T-helper 1 cell (primary cell): ENCODE measurements around the gene R3HDML.

Experiments used
- DNase-seq, 5 donors: peaks; one replicate each; pipeline ENCODE4 v3.0.0-alpha.2; 2012 to 2020

Gene R3HDML

DNA sequence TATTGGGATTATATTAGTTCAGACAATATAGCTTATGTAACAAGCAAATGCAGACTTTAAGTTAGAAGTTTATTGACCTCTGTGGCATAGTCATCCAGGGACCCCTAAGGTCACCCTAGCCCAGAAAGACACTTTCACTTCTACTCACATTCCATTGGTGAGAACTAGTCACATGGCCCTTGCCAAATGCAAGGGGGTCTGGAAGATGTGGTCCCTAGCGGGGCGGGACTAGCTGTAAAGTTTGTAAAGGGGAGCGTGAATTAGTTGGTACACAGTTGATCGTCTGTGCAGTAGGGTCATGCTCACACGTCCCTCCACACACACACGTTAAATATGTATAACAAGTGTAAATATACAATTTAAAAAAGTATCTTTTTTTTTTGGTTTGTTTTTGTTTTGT, 27.9 kb downstream of the R3HDML start:
- no peak for DNase-seq

DNA sequence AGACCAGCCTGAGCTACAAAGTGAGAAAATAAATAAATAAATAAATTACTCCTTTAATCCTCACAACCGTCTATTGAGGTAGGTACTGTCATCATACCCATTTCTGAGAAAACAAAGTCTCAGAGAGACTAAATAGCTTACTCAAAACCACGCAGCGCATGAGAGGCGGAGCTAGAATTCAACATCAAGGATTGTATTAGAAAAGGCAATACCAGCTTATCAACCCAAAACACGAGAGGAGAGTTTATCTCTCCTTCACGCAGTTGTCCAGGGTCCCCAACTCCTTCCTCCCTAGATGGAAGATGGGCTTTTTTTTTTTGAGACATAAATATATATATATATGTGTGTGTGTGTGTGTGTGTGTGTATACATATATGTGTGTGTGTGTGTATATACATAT, 30.9 kb downstream of the R3HDML start:
- no peak for DNase-seq

DNA sequence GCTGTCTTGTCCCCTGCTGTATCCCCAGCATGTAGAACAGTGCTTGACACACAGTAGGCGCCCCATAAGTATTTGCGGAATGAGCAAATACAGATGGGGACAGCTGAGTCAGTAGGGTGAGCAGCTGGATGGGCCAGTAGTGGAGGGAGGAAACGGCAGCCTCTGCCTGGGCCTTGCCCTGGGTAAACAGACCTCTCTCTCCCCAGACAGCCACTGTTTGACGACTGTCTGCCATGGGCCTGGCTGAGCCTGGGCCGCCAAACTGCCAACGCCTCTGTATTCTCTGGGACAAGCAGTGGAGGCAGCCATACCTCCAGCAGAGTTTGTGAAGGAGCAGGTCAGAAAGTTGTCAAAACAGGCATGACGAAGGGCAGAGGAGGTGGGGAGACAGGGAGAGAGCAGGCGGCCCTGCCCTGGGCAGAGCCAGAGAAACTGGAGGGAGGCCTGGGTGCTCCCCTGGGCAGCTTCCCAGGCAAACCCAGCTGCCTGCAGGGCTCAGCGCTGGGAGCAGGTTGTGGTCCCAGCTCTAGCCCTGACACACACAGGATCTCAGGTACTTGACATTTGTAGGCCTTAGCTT, 33.9 kb downstream of the R3HDML start:
- DNase-seq: no peak

DNA sequence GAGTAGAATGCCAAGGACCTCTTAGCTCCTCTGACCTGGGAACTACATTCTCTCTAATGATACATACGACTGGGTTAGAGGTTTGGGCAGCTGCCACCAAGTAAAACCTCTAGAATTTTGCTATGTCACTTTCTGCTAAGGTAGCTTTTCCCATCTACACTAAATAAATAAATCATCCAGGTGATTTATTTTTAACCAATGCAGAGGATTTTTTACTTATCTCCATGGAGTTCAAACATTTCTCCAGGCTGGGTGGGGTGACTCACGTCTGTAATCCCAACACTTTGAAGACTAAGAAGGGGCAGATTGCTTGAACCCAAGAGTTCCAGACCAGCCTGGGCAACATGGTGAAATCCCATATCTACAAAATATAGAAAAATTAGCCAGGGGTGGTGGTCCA, 45.8 kb downstream of the R3HDML start:
- no peak for DNase-seq

DNA sequence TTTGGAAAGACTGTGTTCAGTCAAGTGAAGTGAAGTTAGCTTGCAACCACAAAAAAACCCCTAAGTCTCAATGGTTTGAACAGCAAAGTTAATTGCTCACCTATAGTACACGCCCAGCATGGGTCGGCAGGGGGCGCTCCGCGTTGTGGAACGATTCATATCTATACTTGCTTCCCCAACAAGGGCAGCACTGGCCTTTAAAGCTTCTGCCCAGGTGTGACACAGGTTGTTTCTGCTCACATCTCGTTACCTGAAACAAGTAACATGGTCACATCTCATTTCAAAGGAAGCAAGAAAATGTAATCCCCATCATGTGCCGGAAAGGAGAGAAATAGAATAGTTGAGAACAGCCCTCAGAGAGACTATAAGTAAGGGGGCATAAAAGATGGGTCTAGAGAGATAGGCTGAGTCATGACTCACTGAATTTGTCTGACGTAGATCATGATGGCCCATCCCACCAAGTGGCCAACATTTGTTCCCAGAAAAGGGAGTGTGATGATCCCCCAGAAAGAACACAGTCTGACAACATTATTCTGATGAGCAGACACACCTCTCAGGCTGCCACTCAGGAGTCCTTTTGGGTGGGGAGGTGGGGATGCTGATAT, 47.7 kb downstream of the R3HDML start:
- DNase-seq: peak; percentile 54 to 79 (median 63)

DNA sequence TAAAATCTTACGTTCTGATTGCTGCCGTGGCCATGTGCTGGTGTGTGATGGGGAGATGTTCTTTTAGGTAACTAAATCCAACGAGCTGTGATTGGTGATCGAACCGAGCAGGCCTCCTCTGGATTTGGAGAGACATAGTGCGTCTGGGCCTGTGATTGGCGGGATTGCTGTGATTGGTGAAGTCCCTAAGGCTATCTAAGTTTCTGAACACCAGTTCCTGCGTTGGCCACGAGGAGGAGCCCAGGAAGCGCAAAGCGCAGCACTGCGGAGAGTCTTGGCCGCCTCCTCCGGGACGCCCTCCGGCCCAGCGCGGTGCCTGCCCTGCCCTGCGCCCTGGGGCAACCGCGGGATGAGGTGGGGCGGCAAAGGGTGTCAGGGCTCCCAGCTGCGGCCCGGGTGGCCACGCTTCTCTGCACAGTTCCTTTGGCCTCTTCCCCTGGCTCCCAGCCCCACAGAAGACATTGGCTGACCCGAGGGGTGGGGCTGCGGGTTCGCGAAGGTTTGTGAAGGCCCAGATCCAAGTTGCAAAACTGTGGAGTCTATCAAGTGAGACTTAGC, 51.7 kb downstream of the R3HDML start:
- DNase-seq: peak; percentile 21 to 61 (median 29)

DNA sequence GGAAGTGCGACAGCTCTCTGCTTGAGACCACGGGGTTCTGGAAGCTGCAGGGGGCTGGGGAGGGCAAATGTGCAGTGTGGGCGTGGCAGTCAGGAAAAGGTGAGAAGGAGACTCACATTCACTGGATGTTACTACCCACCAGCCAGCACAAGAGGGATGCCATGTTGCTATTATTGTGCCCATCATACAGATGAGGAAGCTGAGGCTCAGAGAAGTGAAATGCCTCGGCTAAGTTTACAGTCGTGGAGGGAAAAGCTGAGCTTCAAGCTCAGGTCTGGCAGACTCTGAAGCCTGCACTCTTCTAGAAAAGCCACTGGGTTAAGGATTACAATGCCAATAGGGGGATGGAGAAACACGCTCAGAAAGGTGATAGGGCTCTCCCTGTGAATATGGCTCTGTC, 53.0 kb downstream of the R3HDML start:
- no peak for DNase-seq

DNA sequence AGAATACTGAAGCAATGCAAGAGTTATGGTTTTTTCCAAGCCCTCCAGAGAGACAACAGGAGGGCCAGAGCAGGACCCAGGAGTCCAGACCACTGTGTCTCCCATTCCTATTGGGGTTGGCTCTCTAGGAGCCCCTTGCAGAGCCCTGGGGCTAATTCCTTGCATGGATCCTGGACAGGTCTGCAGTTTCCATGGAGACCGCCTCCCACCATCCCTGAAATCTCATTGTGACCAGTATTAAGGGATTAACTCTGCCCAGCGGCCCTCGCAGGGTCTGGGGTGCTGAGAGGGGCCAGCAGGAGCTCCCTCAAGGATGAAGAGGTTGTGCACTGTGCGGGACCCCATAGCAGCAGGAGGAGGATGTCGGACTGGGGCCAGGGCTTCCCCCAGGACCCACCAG, 53.4 kb downstream of the R3HDML start:
- DNase-seq: no peak

DNA sequence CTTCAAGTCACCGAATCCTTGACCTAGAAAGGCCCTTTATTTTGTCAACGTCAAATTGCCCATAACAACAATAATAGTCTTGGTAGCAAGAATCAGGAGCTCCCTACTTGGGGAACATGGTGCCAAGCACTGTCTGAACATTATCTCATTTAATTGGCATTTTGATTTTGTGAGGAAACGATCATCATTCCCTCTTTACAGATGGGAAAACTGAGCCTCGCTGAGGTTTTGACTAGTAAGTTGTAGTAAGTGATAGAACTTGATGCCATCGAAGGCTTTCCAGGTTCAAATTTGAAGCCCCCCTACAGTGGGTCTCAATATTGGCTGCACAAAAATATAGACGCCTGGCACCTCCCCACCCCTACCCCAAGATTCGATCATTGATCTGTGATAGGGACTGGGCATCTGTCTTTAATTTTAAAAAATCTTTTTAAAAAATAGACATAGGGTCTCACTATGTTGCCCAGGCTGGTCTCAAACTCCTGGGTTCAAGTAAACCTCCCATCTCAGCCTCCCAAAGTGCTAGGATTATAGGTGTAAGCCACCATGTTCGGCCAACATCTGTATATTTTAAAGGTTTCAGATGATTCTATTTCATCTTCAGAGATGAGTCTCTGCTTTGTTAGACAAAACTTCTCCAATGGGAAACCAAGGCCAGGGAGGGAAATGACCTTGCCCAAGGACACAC, 55.4 kb downstream of the R3HDML start:
- DNase-seq: no peak

DNA sequence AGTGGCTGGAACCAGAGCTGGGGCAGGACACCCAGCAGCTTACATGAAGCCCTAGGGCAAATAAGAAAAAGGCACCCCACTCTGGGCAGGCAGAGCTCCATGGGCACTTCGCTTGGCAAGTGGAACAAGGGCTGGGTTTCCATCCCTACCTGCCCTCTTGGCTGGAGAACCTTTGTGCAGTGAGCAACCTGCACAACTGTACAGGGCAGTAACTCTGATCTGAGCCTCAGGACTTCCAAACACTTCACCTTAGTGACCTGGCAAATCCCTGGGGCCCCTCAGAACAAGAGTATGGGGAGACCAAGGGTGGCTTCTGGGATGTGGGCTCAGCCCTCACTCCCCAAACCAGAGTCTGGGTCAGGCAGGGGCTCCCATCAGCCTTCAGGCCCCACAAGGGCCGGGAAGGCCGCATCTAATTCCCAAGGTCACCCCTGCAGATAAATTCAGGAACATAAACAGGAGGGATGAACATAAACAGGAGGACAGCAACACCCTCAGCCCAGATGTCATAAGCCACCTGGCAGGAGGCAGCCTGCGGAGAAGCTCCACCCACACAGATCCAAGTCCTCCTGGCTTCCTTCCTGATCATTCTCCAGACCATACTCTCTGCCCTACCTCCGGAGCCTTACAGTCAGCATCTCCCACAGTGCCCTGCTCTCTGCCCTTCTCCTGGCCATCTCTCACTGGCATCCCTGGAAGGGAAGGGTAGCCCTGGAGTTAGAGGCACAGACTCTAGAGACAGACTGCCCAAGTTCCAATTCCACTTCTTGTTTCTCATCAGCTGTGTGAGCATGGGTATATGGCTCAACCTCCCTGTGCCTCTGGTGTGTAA, 56.1 kb downstream of the R3HDML start:
- DNase-seq: no peak

DNA sequence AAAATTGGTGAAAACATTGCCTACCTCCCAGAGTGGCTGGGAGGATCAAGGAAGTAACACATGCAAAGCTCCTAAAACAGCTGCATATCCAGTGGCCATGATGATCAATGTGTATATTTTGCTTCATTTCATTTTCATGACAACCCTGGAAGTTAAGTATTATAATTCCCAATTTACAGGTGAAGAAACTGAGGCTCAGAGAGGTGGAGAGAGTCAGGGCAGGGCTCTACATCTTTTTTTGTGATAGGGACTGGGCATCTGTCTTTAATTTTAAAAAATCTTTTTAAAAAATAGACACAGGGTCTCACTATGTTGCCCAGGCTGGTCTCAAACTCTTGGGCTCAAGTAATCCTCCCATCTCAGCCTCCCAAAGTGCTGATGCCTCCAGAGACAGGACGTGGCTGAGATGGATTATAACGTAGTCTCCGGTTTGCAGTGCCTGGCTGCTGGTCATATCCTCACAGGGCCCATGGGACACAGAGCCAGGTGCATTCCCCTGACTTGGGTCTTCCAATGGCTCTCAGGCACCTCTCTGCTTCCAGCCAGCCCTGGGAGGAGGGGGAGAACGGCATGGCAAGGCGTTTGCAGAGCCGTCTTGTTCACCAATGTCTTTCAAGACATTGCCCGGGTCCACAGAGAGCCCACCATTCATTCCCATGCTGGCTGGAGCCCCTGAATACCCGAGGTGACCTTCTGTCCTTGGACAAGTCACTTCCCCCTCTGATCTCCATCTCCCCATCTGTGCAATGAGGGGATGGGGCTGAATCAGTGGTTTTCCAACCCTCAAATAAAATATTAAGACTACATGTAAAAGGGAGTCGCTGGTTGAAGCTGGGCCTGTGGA, 57.0 kb downstream of the R3HDML start:
- DNase-seq: no peak

DNA sequence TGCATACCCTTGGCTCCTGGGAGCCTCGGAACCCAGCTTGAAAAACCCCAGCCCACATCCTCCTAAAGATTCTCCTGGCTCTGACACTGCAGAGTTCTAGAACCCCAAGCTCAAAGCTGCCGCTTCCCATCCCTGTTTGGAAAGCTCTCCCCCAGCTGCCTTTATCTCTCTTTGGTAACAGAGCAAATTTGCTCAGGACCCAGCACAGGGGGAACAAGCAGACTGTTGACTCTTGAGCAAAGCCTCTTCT, 57.5 kb downstream of the R3HDML start:
- DNase-seq: no peak

DNA sequence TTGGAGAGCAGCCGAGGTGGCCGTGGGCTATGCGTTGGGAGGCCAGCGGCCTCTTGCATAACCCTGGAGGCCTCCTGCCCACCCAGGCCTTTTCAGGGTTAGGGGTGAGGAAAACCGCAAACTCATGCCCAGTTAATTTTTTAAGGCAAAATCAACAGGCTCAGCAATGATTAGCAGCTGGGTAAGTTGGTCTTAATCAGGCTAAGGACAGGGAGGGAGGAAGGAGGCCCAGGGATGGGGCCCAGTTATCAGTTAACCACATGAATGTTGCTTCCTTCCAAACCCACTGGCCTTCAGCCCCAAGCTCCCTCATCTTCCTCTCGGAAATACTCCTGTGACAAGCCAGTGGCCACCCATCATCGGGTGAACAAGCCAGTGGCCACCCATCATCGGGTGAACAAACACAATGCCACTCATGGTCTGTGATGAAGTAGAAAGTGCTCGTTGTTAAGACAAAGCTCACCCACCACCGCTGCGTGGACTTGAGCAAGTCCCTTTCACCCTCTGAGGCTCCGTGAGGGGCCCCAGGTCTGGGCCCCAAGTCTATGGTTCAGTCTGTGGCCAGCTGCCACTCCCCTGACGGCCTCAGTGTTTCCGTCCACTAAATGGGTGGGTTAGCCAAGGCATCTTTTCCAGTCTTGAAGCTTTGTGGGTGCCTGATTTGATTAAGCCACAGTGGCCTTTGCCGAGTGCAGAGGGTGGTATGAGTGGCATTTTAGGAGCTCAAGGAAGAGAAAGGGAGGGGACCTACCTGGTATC, 58.0 kb downstream of the R3HDML start:
- no peak for DNase-seq

DNA sequence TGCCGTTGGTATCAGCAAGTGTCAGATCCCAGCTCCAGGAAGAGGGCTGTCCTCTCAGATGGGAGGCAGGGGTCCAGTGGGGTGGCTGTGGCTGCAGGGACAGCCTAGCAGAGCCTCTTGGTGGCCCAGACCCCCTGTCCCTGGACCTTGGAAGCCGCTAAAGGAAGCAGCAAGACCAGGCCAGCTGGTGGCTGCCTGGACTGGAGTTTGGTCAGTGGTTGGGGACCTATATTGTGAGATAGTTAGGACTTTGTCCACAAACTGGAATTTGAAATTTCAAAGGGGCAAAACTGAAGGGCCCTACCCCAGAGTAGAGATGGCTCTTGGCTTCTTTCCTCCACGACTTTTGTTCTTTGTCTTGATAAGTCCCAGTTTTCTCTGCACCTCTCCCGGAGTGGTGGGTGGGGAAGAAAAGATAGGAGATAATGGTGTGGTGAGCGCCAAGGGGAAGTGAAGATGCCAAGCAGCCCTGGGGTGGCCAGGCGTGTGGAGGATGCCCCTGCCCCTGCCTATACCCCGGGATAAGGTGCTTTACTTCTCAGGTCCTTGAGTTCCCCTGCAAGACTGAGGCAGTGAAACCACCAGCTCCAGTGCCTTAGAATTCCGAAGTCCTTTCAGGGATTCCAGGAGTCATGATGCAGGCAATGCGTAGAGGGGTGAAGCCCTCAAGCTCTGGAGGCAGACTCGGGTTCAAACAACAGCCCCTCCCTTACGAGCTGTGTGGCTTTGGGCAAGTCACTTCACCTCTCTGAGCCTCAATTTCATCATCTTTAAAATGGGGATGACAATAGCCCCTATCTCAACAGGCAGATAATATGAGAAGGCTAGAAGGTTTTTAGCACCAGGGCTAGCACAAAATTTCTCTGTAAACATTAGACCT, 58.9 kb downstream of the R3HDML start:
- DNase-seq: no peak

DNA sequence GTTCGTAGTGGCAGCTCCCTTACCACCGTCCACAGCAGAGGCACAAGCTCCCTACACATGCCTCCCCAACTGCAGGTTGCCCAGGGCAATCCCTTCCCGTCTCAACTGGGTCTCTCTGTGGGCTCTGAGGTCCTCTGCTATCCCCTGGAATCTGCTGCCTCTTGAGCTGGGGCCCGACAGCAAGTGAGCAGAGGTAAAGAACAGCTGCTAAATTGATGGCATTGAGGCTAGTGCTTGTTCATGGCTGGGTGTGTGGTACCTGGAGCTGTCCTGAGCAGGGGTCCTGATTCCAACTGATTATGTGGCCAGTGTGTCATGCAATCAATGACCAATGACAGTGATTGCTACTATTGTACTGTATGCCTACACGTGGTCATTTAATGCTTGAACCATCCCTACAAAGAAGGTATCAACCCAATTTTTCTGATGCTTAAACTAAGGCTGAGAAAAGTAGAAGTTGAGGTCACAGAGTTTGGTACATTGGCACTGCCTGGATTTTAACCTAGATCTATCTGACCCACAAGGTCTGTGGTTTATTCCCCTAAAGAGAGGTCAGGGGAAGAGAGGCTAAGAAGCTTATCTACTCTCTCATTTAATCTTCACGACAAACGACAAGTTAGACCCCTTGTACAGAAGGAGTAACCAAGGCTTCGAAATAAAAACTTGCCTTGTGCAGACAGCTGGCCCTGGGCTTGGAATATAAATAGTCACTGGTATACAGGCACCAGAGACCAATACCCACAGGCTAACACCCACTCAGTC, 59.7 kb downstream of the R3HDML start:
- DNase-seq: no peak

DNA sequence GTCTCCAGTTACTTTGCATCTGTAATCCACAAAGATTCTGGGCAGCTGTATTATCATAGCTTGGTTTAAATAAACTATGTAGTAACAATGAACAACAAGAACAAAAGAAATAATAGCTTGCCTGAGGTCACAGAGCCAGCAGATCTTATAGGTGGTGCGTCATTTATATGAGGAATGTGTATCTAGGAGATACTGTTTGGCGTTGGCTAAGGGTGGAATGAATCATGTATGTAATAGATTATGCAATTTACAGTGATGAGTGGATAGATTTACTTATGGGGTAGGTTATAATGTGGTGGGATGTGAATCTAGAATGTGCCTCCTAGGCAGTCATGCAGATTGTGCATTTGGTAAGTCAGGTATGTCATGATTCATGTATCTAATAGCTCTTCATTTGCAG, 61.5 kb downstream of the R3HDML start:
- DNase-seq: no peak

DNA sequence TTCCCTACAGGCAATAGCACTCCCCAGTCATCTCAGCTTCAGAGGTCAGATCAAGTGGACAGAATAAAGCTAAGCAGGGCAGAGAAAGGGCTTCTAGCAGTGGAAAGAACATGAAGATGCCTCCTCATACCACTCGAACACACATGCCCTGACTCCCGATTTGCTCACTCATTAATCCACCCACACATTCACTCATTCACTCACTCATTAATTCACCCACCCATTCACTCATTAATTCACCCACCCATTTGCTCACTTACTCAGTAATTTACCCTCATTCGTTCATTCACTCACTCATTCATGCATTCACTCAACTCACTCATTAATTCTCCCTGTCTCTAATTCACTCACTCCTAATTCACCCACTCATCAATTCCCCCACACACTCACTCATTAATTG, 62.6 kb downstream of the R3HDML start:
- no peak for DNase-seq

DNA sequence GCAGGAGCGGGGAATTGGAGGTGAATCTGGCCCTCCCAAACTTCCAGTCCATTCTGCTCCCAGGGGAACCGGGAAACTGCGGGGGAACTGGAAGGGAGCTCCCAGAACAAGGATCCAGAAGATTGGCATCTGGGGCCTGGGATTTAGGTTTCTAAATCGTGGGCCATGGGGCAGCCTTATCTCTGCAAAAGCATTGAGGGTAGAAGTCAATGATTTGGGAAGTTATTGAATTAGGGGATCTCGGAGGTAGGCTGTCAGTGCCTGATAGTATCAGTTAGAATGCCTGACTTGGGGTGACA, 63.8 kb downstream of the R3HDML start:
- DNase-seq: no peak
